ENCODE measurements around the gene DDAH1. TPM values are rescaled to one million over a fixed set of nuclear protein-coding genes. Genes with fewer than 3 reads are reported as not detected.

DDAH1 gene
- total and polyA plus RNA-seq, 2 experiments from 2014 or later, result 19.5 to 49.8 TPM

DNA sequence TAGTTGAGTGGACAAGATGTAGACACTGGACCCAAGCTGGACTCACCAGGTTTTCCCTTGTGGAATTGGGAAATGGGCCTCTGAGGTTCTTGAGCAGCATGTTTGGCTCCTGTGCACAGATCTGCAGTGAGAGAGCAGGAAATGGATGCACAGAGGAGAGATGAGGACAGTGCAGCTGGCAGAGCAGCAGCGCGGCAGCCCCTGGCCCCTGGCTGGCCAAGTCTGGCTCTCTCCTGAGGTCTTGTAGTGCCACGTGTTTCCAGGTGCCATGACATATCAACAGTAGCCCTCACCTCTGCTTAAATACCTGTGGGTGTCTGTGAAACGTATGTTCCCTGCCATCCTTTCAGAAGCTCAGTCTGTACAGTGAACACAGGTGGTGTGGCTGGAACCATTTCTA is 169.3 kb downstream of the DDAH1 start:
- H4K20me1 ChIP-seq (ENCODE audit: insufficient read depth, poor library complexity, severe bottlenecking), result no peaks in the 10 kb centered on the region
- H3K36me3 ChIP-seq (replicated peaks; ENCODE audit: insufficient read depth, low read depth), result no peaks in the 10 kb centered on the region
- peaks cover 7% of the 10 kb centered on the region for H3K4me1 ChIP-seq (ENCODE audit: insufficient read depth)
- no peak for DNase-seq (ENCODE audit: low spot score)
- no peak overlapping the region for H3K27ac ChIP-seq
- H3K27me3 ChIP-seq, result no peaks in the 10 kb centered on the region
- no peaks in the 10 kb centered on the region for H3K9me3 ChIP-seq (ENCODE audit: low read depth)
- no peaks in the 10 kb centered on the region for H3K9me2 ChIP-seq (replicated peaks; ENCODE audit: insufficient read depth)
- H3K4me2 ChIP-seq, result no peak overlapping the region
- WGBS (ENCODE audit: low lambda C conversion rate, missing lambda C conversion rate), result 76% methylated on average over 4 of the region's 4 CpGs
- no peaks in the 10 kb centered on the region for H3K79me2 ChIP-seq
- no peak overlapping the region for H2AFZ ChIP-seq
- no peak overlapping the region for H3K4me3 ChIP-seq
- TF ChIP-seq EZH2phosphoT487 (IDR thresholded peaks at IDR 0.05; ENCODE audit: low read depth, severe bottlenecking, unreplicated experiment) (no peak), EZH2 (IDR thresholded peaks at IDR 0.05; ENCODE audit: borderline replicate concordance) (no peak)
- TF ChIP-seq, protein P1, sequence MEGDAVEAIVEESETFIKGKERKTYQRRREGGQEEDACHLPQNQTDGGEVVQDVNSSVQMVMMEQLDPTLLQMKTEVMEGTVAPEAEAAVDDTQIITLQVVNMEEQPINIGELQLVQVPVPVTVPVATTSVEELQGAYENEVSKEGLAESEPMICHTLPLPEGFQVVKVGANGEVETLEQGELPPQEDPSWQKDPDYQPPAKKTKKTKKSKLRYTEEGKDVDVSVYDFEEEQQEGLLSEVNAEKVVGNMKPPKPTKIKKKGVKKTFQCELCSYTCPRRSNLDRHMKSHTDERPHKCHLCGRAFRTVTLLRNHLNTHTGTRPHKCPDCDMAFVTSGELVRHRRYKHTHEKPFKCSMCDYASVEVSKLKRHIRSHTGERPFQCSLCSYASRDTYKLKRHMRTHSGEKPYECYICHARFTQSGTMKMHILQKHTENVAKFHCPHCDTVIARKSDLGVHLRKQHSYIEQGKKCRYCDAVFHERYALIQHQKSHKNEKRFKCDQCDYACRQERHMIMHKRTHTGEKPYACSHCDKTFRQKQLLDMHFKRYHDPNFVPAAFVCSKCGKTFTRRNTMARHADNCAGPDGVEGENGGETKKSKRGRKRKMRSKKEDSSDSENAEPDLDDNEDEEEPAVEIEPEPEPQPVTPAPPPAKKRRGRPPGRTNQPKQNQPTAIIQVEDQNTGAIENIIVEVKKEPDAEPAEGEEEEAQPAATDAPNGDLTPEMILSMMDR (IDR thresholded peaks at IDR 0.05; ENCODE audit: poor library complexity), result no peak

DNA sequence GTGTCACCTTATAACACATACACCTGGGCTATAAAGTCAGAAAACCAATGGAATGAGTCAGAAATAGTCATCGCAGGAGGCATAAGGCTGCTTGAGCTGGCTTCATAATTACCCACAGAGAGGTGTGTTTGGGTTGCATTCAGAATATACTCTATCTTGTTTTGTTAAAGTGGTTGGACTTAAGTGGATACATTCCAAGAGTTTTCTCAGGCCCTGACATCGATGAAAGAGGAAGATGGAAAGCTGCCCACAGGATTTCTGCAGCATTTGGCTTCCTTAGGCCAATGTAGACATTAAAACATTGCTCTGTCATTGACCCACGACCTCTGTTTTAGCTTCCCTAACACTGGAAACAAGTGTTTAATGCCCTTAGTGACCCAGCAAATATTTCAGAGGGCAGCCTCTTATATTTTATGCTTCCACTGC is 169.9 kb downstream of the DDAH1 start:
- no peaks in the 10 kb centered on the region for H3K9me2 ChIP-seq (replicated peaks; ENCODE audit: insufficient read depth)
- DNase-seq (ENCODE audit: low spot score), result no peak
- 79% methylated on average over 3 of the region's 3 CpGs for WGBS (ENCODE audit: low lambda C conversion rate, missing lambda C conversion rate)

DNA sequence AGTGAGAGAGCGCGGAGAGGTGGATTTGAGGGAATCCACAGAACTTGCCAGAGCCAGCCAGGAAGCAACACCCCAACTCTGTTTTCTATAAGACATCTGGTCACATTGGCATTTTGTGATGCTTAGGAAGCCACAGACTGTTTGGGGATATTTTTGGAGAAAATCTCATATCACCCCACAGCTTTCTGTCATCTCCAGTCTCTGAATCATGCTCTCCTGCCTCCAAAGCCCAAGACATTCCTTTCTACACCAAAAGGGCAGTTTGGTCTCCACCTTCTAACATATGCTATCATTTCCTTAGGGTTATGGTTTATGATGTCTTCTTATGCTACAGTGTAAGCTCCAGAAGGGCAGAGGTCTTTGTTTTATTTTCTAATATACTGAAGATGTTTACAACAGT is 174.1 kb downstream of the DDAH1 start:
- no peak overlapping the region for H3K4me3 ChIP-seq
- no peaks in the 10 kb centered on the region for H3K9me3 ChIP-seq (ENCODE audit: low read depth)
- no peaks in the 10 kb centered on the region for H3K4me1 ChIP-seq (ENCODE audit: insufficient read depth)
- WGBS (ENCODE audit: low lambda C conversion rate, missing lambda C conversion rate), result 95% methylated on average over 2 of the region's 2 CpGs
- no peak overlapping the region for H3K4me2 ChIP-seq
- DNase-seq (ENCODE audit: low spot score), result no peak
- H3K79me2 ChIP-seq, result no peaks in the 10 kb centered on the region
- H3K36me3 ChIP-seq (replicated peaks; ENCODE audit: insufficient read depth, low read depth), result no peaks in the 10 kb centered on the region
- no peaks in the 10 kb centered on the region for H3K27me3 ChIP-seq
- H4K20me1 ChIP-seq (ENCODE audit: insufficient read depth, poor library complexity, severe bottlenecking), result no peaks in the 10 kb centered on the region
- no peak overlapping the region for H2AFZ ChIP-seq
- TF ChIP-seq EZH2phosphoT487 (IDR thresholded peaks at IDR 0.05; ENCODE audit: low read depth, severe bottlenecking, unreplicated experiment), result no peak
- no peak for TF ChIP-seq EZH2 (IDR thresholded peaks at IDR 0.05; ENCODE audit: borderline replicate concordance)
- TF ChIP-seq, protein P1 (IDR thresholded peaks at IDR 0.05; ENCODE audit: poor library complexity), result no peak
- no peaks in the 10 kb centered on the region for H3K9me2 ChIP-seq (replicated peaks; ENCODE audit: insufficient read depth)
- H3K27ac ChIP-seq, result no peak overlapping the region

More for the DNA sequence above, 169.9 kb downstream of the DDAH1 start:
- TF ChIP-seq EZH2 (IDR thresholded peaks at IDR 0.05; ENCODE audit: borderline replicate concordance), result no peak
- no peak for TF ChIP-seq EZH2phosphoT487 (IDR thresholded peaks at IDR 0.05; ENCODE audit: low read depth, severe bottlenecking, unreplicated experiment)
- TF ChIP-seq, protein P1 (IDR thresholded peaks at IDR 0.05; ENCODE audit: poor library complexity), result no peak
- Histone ChIP-seq H3K79me2 (no peaks in the 10 kb centered on the region), H3K9me3 (ENCODE audit: low read depth) (no peaks in the 10 kb centered on the region), H3K27me3 (no peaks in the 10 kb centered on the region), H3K4me1 (ENCODE audit: insufficient read depth) (peaks cover 7% of the 10 kb centered on the region), H4K20me1 (ENCODE audit: insufficient read depth, poor library complexity, severe bottlenecking) (no peaks in the 10 kb centered on the region), H2AFZ (no peak overlapping the region), H3K36me3 (replicated peaks; ENCODE audit: insufficient read depth, low read depth) (no peaks in the 10 kb centered on the region), H3K27ac (no peak overlapping the region), H3K4me2 (no peak overlapping the region), H3K4me3 (no peak overlapping the region)
